Body of pancreas (tissue), 4 donors: ENCODE data around the gene DCUN1D4. TPM values are rescaled to one million over a fixed set of nuclear protein-coding genes. Genes with fewer than 3 reads are reported as not detected.
"Not testable (repeated sequence)": the region's sequence is repeated elsewhere in the genome, so short reads cannot be mapped to it uniquely, and the experiment has no call there.

Experiments
- ATAC-seq: fragments of 150-250 bp; one replicate; pipeline ENCODE4 v1.9.1; 2016
- DNase-seq, 4 donors: peaks; one replicate each; pipeline ENCODE4 v3.0.0-alpha.2; 2019
- H3K27ac ChIP-seq, 4 donors: fragments of 200-600 bp; sonication (generic); 1 replicate in 3 of 4; 2 replicates in 1 of 4; pipeline versions ENCODE4 v1.5.1 to v1.6.1; 2016 to 2019; ENCODE audit warnings: mild to moderate bottlenecking in 1 of 4, mixed read lengths in 1 of 4, moderate library complexity in 1 of 4
- H3K27me3 ChIP-seq, 2 donors: fragments of 200-600 bp; sonication (generic); one replicate each; pipeline ENCODE4 v1.6.0; 2016; ENCODE audit warnings: mild to moderate bottlenecking in 1 of 2
- H3K36me3 ChIP-seq, 2 donors: fragments of 200-600 bp; sonication (generic); replicated peaks in 1 of 2; 2 replicates each; pipeline ENCODE4 v1.5.1; 2016; ENCODE audit warnings: low read depth in 2 of 2; ENCODE audit not compliant: insufficient read depth in 1 of 2
- H3K4me1 ChIP-seq: fragments of 200-600 bp; sonication (generic); one replicate; pipeline ENCODE4 v1.6.0; 2016
- H3K4me3 ChIP-seq, 2 donors: fragments of 200-600 bp; sonication (generic); 1 replicate in 1 of 2; 2 replicates in 1 of 2; pipeline ENCODE4 v1.5.1; 2016 to 2019
- H3K9me3 ChIP-seq, 3 donors: fragments of 200-600 bp; sonication (generic); 1 replicate in 2 of 3; 2 replicates in 1 of 3; pipeline ENCODE4 v1.5.1; 2016
- POLR2A ChIP-seq, 3 donors: fragments of 450-650 bp; IDR thresholded peaks; one replicate each; pipeline ENCODE4 v1.6.1; 2016; ENCODE audit warnings: antibody characterized with exemption in 3 of 3, mild to moderate bottlenecking in 2 of 3
- WGBS, 2 donors: methylation state at CpG; one replicate each; pipeline ENCODE4 v1.1.5; 2017; 5-methylcytosine and 5-hydroxymethylcytosine counted together
- intact Hi-C: fragments of 100-400 bp; cut with DNase I; formaldehyde crosslinking; loops from one replicate; pipeline ENCODE4 v1.15.1; 2023
- total RNA-seq, 2 donors: library from RNA; depleted of rRNA; stranded (reverse); fragments of >200 nt; gene quantifications; one replicate each; pipeline ENCODE4 v1.1.0, GENCODE V29; 2016
- TF ChIP-seq, protein P1 (sequence below), 7 experiments: fragments of 450-650 bp in 4 of 7; fragments of 200-600 bp in 3 of 7; sonication (generic) in 3 of 7; IDR thresholded peaks; one replicate each; pipeline ENCODE4 v1.5.1; 2016 to 2019; ENCODE audit warnings: antibody characterized with exemption in 7 of 7

DCUN1D4 gene
- total RNA-seq, 2 donors from 2014 or later = 26.7 to 38.7 TPM

DNA sequence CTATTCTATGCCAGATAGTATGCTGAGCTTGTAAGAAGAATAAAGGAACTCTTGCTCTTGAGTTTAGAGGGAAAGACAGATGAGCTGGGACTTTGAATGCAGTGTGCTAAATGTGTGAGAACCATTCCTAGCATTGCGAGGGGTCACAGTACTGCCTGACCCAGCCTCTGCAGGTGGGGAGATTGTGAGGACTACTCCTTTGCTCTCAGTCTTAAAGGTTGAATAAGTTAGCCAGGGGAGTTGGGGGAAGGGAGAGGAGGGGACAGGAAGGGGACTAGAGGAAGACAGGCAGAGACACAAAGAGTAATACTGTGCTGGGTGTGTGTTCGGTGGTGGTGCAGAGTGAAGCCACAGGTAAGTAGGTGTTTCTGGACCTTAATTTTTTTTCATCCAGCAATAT lies 41.7 kb downstream of the DCUN1D4 start:
- TF ChIP-seq POLR2A (IDR thresholded peaks at IDR 0.05) = no peak
- TF ChIP-seq, protein P1, sequence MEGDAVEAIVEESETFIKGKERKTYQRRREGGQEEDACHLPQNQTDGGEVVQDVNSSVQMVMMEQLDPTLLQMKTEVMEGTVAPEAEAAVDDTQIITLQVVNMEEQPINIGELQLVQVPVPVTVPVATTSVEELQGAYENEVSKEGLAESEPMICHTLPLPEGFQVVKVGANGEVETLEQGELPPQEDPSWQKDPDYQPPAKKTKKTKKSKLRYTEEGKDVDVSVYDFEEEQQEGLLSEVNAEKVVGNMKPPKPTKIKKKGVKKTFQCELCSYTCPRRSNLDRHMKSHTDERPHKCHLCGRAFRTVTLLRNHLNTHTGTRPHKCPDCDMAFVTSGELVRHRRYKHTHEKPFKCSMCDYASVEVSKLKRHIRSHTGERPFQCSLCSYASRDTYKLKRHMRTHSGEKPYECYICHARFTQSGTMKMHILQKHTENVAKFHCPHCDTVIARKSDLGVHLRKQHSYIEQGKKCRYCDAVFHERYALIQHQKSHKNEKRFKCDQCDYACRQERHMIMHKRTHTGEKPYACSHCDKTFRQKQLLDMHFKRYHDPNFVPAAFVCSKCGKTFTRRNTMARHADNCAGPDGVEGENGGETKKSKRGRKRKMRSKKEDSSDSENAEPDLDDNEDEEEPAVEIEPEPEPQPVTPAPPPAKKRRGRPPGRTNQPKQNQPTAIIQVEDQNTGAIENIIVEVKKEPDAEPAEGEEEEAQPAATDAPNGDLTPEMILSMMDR (IDR thresholded peaks at IDR 0.05) = no peak
- DNase-seq (no peak), ATAC-seq (no peak)
- 98 to 99% methylated on average over 2 of the region's 2 CpGs for whole genome bisulfite sequencing, 2 donors
- H3K4me3 ChIP-seq = no peak overlapping the region
- no peaks in the 10 kb centered on the region for H3K9me3 ChIP-seq
- no peaks in the 10 kb centered on the region for H3K27me3 ChIP-seq
- intact Hi-C loops = loop anchor here (10.0 kb wide), 1 partner anchor 140 kb away; the partner anchor contains the start of gene LRRC66
- H3K36me3 ChIP-seq = peaks cover 0 to 7% of the 10 kb centered on the region in 2 donors
- no peak overlapping the region for H3K27ac ChIP-seq
- H3K4me1 ChIP-seq = no peaks in the 10 kb centered on the region

DNA sequence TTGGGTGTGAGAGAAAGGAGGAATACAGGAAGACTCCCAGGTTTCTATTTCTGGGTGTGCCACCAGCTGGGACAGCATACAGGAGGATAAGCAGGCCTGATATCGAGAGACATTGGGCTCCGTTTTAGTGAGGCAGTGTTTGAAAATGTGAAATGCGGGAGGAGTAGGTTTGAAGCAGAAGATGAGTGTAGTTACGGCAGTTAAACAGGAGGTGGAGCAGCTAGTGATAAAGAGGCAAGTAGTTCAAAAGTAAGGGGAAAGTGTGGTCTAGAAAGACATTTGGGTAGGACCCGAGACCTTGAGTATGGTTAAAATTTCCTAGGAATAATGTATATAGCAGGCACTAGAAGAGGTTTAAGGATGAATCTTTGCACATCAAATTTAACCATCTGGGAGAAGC lies 42.4 kb downstream of the DCUN1D4 start:
- TF ChIP-seq, protein P1 (IDR thresholded peaks at IDR 0.05) = peak in 6 of 7 experiments; percentile 9 to 61 (median 42)
- no peak for TF ChIP-seq POLR2A (IDR thresholded peaks at IDR 0.05)
- intact Hi-C loops = loop anchor here (10.0 kb wide), 1 partner anchor 139 kb away; the partner anchor contains the start of gene LRRC66
- 61 to 68% methylated on average over 5 of the region's 5 CpGs for WGBS, 2 donors
- Histone ChIP-seq H3K9me3 (no peaks in the 10 kb centered on the region), H3K27me3 (no peaks in the 10 kb centered on the region), H3K4me3 (no peak overlapping the region), H3K36me3 (peaks cover 0 to 4% of the 10 kb centered on the region in 2 donors), H3K27ac (no peak overlapping the region), H3K4me1 (no peaks in the 10 kb centered on the region)
- DNase-seq (no peak), ATAC-seq (peak; percentile 33)

- Histone ChIP-seq H3K36me3 (peaks cover 0 to 3% of the 10 kb centered on the region in 2 donors), H3K4me1 (peaks cover 6% of the 10 kb centered on the region), H3K27ac (no peak overlapping the region), H3K9me3 (no peaks in the 10 kb centered on the region), H3K4me3 (no peak overlapping the region), H3K27me3 (no peaks in the 10 kb centered on the region)
- ATAC-seq (no peak), DNase-seq (no peak)
- TF ChIP-seq, protein P1 (IDR thresholded peaks at IDR 0.05) = no peak
- no peak for TF ChIP-seq POLR2A (IDR thresholded peaks at IDR 0.05)
- WGBS, 2 donors = 88 to 91% methylated on average over 1 of the region's 1 CpG
- intact Hi-C loops = no loop called here
Measured at GRCh38 chr4:51890760-51891159, 47.8 kb downstream of the DCUN1D4 start.

DNA sequence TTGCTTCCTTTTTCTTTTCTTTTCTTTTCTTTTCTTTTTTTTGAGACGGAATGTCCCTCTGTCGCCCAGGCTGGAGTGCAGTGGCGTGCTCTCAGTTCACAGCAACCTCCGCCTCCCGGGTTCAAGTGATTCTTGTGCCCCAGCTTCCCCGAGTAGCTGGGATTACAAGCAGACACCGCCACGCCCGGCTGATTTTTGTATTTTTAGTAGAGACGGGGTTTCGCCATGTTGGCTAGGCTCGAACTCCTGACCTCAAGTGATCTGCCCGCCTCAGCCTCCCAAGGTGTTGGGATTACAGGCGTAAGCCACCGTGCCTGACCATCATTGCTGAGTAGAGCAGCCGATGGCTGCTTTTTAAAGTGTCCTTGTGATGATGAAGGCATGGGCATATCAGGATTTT lies 50.4 kb downstream of the DCUN1D4 start:
- H3K27me3 ChIP-seq, H3K4me1 ChIP-seq, ATAC-seq, H3K9me3 ChIP-seq, H3K4me3 ChIP-seq, DNase-seq, intact Hi-C loops, H3K27ac ChIP-seq, H3K36me3 ChIP-seq: not testable (repeated sequence)
- WGBS, 2 donors = 97% methylated on average over 16 of the region's 16 CpGs

GRCh38 chr4:51894059-51894645 lies 51.2 kb downstream of the DCUN1D4 start:
- H3K36me3 ChIP-seq = peaks cover 0 to 3% of the 10 kb centered on the region in 2 donors
- peaks cover 6% of the 10 kb centered on the region for H3K4me1 ChIP-seq
- no peak for DNase-seq
- H3K4me3 ChIP-seq = no peak overlapping the region
- H3K27me3 ChIP-seq = no peaks in the 10 kb centered on the region
- H3K9me3 ChIP-seq = no peaks in the 10 kb centered on the region
- TF ChIP-seq POLR2A (IDR thresholded peaks at IDR 0.05) = no peak
- TF ChIP-seq, protein P1 (IDR thresholded peaks at IDR 0.05) = no peak
- 80 to 100% methylated on average over 1 of the region's 1 CpG for whole genome bisulfite sequencing, 2 donors
- intact Hi-C loops = no loop called here
- no peak overlapping the region for H3K27ac ChIP-seq
- no peak for ATAC-seq
